ENCODE data around the gene TRIP4. TPM values are rescaled to one million over a fixed set of nuclear protein-coding genes. Genes with fewer than 3 reads are reported as not detected.

TRIP4 gene
- total and polyA plus RNA-seq, 9 of the 15 experiments (the other 6 are each of a cell fraction or from before 2014, with no cell fraction given): 7.6 to 23.3 (median 16.7) TPM

GRCh38 chr15:64343841-64344240 lies 43.8 kb upstream of the TRIP4 start:
- ChIA-PET CTCF (ENCODE audit: low intra/inter-chr PET ratio) (no interaction called here), POLR2A (no interaction called here)
- Histone ChIP-seq H3K9ac (ENCODE audit: insufficient read depth in 1 of 2, low read depth in 2 of 2, low read length in 2 of 2) (no peak overlapping the region), H3K27me3 (ENCODE audit: control insufficient read depth in 2 of 2, insufficient read depth in 2 of 2, low read length in 2 of 2) (no peaks in the 10 kb centered on the region), H3K4me1 (replicated peaks in 1 of 2; ENCODE audit: control insufficient read depth in 2 of 2, insufficient read depth in 2 of 2, low read length in 2 of 2) (no peaks in the 10 kb centered on the region; a peak in 1 of 5 replicates), H3K4me3 (no peak overlapping the region), H3K36me3 (ENCODE audit: control insufficient read depth, insufficient read depth, low read length) (peaks cover 19% of the 10 kb centered on the region; the same call in 2 of the 3 replicates), H2AFZ (ENCODE audit: low read depth, low read length) (no peak overlapping the region), H3K9me1 (ENCODE audit: control insufficient read depth, insufficient read depth, low read length) (no peaks in the 10 kb centered on the region), H3K4me2 (ENCODE audit: insufficient read depth, low read length) (no peak overlapping the region), H3K79me2 (ENCODE audit: control insufficient read depth, insufficient read depth, low read length) (peaks cover 27% of the 10 kb centered on the region), H3K9me3 (replicated peaks; ENCODE audit: control insufficient read depth, insufficient read depth, low read depth, low read length) (no peaks in the 10 kb centered on the region), H4K20me1 (replicated peaks; ENCODE audit: control insufficient read depth, insufficient read depth, low read length) (no peaks in the 10 kb centered on the region), H3K27ac (ENCODE audit: extremely low read depth, low read depth, low read length) (no peak overlapping the region)
- intact Hi-C loops (cut with micrococcal nuclease) (no loop called here), in situ Hi-C loops (cut with MboI) (no loop called here)
- TF ChIP-seq IRF2 (CRISPR knock-in tag; IDR thresholded peaks at IDR 0.05) (no peak), HNRNPUL1 (IDR thresholded peaks at IDR 0.05; ENCODE audit: low read length) (no peak), SAFB (IDR thresholded peaks at IDR 0.05; ENCODE audit: borderline replicate concordance, low read depth, low read length) (no peak), ZNF24 (IDR thresholded peaks at IDR 0.05) (no peak), GATA2 (CRISPR knock-in tag; IDR thresholded peaks at IDR 0.05) (no peak), VEZF1 (CRISPR knock-in tag; IDR thresholded peaks at IDR 0.05) (no peak), CBX1 (IDR thresholded peaks at IDR 0.05; ENCODE audit: low read depth) (no peak), SREBF2 (CRISPR knock-in tag; IDR thresholded peaks at IDR 0.05) (no peak), AFF4 (CRISPR knock-in tag; IDR thresholded peaks at IDR 0.05) (no peak), ZNF699 (CRISPR knock-in tag; IDR thresholded peaks at IDR 0.05; ENCODE audit: insufficient replicate concordance) (no peak), ZNF263 (CRISPR knock-in tag; IDR thresholded peaks at IDR 0.05; ENCODE audit: borderline replicate concordance) (no peak), USF2 (CRISPR knock-in tag; IDR thresholded peaks at IDR 0.05) (no peak), TARDBP (IDR thresholded peaks at IDR 0.05) (no peak)
- DNase-seq (ENCODE audit: extremely low read depth in 1 of 4, low spot score in 3 of 4): no peak
- 83% methylated on average over 2 of the region's 2 CpGs for WGBS (ENCODE audit: insufficient coverage, low coverage, missing lambda C conversion rate)
- no TSS peak for BruUV-seq (replicated peaks)
- ATAC-seq: no peak
- FAIRE-seq: no peak

Data from K562 (cell line).